Fibroblast of skin of back (primary cell): Measurements from ENCODE around the gene DLX5.

Experiments
- DNase-seq: peaks from one replicate; pipeline ENCODE4 v3.0.0-alpha.2; 2013

The DLX5 gene

DNA sequence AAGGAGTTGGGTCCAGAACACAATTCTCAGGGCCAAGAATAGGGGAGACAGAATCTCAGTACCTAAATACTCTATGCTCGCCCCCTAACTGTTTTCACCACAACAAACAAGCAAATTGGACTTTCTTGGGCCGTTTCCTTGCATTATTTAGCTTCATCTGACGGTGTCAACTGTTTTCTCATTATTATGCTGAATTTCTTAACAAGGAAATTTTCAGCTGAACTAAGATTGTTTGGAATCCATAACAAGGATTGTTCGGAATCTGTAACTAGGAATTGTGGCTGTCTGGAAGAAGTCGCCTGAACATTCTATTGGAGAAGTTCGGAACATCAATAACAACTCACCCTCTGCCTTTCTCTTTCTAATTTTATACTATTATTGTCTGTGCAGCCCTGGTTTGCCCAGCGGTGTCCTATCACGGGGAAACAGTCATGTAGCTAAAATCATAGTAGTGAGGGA lies 34.7 kb downstream of the DLX5 start:
- no peak for DNase-seq

DNA sequence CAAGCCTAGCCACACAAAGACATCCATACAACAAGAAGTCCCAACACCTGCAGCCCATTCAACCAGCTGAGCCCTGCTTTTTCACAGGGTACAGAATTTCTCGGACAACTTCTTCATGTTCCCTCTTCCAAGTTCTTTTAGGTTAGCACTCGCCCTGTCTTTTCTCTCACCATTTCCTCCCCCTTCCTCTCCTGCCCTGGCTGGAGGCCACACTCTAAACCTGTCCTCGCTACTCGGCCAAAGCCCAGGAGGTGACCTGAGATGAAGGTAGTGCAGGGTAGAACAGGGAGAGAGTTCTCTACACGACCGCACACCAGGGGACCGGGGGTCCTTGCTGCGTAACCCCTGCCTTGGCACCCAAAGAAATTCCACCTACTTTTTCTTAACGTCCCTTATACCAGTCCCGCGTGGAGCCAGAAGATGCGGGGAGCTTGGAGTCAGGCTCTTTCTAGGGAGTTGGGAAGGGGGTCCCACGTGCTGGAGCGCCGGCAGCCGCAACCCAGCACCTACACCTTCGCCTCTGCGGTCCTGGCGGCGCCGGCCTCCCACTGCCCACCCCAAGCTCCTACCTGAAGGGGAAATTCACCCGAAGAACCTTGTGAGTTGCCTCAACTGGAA lies 35.3 kb downstream of the DLX5 start:
- no peak for DNase-seq

DNA sequence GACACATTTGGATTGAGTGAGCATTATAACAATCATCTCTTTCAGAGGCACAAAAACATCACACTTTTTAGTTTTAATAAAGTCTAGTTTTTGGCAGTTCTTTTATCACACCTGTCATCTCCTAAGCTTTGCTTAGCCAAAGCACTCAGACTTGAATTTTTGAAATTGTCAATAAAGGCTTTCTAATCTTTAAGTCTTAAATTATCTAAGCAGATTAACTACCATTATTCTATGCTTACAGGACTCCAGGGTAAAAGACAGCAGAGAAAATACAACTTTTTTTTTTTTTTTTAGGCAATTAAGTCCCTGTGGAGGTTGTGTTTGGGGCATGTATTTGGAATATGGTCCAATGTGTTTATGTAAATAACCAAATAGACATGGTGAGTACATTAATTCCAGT lies 36.9 kb downstream of the DLX5 start:
- DNase-seq: no peak

DNA sequence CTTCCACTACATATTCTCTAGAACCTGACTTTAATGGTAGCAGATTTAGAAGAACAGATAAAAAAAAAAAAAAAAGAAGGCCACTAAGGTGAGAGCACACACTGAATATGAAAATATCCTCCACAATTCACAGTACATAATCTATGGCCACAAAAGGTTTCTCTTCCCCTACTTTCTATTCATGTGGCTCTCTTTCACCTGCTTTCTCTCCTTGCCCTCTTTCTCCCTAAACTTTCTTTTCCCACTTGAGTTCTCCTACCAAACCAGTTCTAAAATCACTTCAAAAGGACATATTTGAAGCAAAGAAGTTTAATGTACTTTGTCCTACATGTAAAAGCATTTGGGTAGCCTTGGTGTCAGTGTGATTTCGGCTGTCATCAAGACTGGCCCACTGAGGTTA lies 37.7 kb downstream of the DLX5 start:
- no peak for DNase-seq

DNA sequence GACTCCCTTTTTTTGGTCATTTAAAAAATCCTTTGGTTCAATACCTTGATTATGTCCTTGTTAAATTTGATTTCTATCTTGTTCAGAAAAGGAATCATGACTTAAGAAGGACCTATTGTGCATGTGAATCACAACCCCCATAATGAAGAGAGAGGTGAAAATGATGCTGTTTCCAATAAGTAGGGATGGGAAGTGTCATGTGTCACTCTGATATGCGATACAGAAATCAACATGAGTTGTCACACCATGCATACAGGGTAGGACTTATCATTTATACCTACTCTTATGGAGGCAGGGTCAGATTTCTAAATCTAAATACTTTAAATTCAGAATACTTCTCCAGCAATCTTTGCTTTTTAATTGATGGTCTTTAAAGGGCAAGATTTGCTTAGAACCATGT lies 38.6 kb downstream of the DLX5 start:
- DNase-seq: no peak

DNA sequence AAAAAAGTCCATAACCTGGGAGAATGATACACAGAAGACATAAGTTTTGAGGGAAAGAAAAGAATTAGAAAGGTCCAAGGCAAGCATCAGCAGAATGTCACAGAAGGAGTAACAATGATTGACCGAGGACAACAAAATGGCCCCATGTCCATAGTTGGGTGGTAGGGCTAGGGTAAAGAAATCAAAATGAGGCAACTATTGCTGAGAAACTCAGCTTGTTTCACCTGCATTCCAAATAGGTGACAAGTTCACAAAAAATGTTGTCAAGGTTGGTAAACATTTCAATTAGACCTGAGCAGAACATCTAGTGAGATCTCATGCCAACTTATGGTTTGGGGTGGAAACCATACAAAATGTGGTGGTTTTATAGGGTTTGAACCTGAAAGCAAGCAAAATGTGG lies 42.0 kb downstream of the DLX5 start:
- no peak for DNase-seq

DNA sequence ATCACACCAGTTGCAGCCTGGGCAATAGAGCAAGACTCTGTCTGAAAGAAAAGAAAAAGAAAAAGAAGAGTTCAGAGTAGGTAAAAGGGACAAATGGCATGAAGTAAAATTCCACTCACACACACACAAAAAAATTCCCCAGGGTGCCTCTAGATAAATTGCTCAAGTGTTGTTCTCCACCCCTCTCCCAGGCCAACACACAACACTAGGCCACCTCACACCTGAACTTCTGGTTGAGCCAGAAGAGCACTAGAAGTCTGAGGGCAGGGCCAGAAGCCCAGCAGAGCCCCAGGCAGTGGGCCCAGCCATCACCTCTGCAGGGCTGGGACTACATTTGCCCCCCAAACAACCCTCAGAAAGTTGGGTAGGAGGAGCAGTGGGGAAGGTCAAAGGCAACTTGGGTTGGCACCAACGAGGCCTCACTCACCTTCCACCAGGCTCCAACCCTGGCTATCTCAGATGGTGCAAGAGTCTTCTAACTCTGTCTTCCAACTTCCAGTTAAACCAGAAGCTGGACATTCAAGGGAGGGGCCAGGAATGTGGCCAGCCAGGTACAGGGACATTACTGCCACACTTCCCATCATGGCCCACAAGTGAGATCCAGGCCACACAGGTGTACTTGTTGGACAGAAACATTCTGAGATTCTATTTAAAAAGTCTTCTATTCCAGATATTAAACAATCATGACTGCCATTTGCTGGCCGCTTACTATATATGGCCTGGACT lies 44.9 kb downstream of the DLX5 start:
- no peak for DNase-seq

DNA sequence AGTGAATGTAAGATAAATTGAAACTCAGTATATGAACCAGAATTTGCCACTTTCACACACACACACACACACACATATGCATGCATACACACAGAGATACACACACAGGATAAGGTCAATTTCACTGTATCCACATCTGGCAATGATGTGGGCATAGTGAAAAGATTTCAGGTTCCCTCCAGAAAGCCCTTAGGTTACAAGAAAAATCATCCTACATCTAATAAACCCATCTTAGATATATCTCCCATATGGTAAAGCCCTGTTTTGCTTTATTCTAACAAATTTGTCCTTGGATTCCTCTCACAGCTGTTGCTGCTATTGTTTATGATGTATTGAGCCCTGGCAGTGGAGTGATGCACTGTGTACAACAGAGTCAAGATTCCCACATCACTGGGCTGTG lies 47.2 kb downstream of the DLX5 start:
- DNase-seq: no peak

DNA sequence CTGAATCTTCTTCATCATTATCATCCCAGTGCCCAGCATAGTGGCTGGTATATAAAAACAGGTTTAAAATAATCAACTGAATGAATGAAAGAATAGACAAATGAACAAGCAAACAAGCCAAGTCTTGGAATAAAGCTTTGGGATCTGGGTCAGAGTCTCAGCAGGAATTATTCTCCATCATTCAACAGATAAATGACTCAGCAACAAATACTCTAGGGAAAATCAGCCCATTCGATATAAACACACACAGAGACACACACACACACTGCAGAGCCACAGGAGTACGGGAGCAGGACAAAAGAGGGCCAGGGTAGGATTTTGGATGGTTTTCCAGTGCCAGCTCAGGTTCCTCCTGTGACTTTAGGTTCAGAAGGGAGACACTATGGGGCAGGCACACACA lies 48.5 kb downstream of the DLX5 start:
- no peak for DNase-seq

DNA sequence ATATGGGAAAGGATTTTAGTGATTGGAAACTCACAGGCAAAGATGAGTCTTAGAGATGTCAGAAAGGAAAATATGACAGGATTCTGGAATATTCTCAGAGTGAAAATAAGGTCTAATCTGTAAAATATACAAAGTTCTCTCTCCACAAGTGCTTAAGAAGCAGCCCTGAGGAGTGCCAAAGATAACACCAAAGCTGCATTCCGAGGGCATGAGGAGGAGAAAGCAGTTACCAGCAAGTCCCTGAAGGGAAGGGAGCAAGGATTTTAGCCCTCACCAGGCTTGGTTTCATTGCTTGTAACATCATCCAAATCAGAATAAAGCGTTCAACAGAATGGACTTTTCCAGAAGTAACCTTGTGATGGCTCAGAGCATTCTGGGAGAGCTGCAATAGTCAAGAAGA lies 50.6 kb downstream of the DLX5 start:
- peak; percentile 81 for DNase-seq

DNA sequence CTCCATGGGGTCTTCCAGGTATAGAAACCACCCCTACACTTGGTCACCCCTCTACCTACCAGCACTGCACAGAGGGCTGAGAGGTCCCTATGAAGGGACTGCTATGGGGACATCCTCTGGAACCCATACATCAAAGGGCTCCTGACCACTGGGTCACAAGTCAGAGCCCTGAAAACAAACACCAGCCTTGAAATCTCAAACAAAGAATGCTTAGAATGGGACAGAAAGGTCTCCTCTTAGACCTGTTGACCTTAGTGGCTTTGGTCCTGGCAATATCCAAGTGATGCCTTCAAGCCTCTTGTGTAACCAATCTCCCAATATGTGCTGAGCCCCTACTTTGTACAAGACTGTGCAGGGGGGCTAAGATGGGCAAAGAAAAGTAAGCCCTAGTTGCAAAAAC lies 53.9 kb downstream of the DLX5 start:
- no peak for DNase-seq
